Stimulated activated CD4-positive, alpha-beta T cell treated with anti-CD3 and anti-CD28 coated beads, Interleukin-12 subunit alpha, Interleukin-12 subunit beta, amount 100 ng/mL, for 48 hours (primary cell): ENCODE measurements around the gene F11.
"Not testable (repeated sequence)": the region's sequence is repeated elsewhere in the genome, so short reads cannot be mapped to it uniquely, and the experiment has no call there.

Experiments used
- DNase-seq, 3 donors: peaks; one replicate each; pipeline ENCODE4 v3.0.0-alpha.2; 2020; ENCODE audit warnings: low read depth in 2 of 3, low spot score in 1 of 3

The F11 gene

GRCh38 chr4:186249785-186250754, 15.9 kb upstream of the F11 start:
- no peak for DNase-seq

- no peak for DNase-seq
Measured at GRCh38 chr4:186250760-186251159, 15.2 kb upstream of the F11 start.

GRCh38 chr4:186255122-186255521, 10.9 kb upstream of the F11 start:
- DNase-seq = no peak

GRCh38 chr4:186258216-186258811, 7.7 kb upstream of the F11 start:
- DNase-seq = no peak

- no peak for DNase-seq
Measured at GRCh38 chr4:186260117-186260503, 5.9 kb upstream of the F11 start.

GRCh38 chr4:186260504-186261448, 5.2 kb upstream of the F11 start:
- DNase-seq = no peak

- DNase-seq = no peak
Measured at GRCh38 chr4:186264660-186265059, 1.3 kb upstream of the F11 start.

- DNase-seq = not testable (repeated sequence)
Measured at GRCh38 chr4:186265250-186265649, 739 bp upstream of the F11 start.

- DNase-seq = no peak
Measured at GRCh38 chr4:186266729-186267456, 904 bp downstream of the F11 start.

- DNase-seq = no peak
Measured at GRCh38 chr4:186271081-186271678, 5.2 kb downstream of the F11 start.

- DNase-seq = no peak
Measured at GRCh38 chr4:186272699-186273391, 6.9 kb downstream of the F11 start.

- not testable (repeated sequence) for DNase-seq
Measured at GRCh38 chr4:186273392-186273789, 7.4 kb downstream of the F11 start.

GRCh38 chr4:186283311-186283710, 17.3 kb downstream of the F11 start:
- DNase-seq = no peak

GRCh38 chr4:186285147-186285546, 19.2 kb downstream of the F11 start:
- no peak for DNase-seq

- DNase-seq = no peak
Measured at GRCh38 chr4:186286581-186286980, 20.6 kb downstream of the F11 start.

- no peak for DNase-seq
Measured at GRCh38 chr4:186291256-186291890, 25.4 kb downstream of the F11 start.

- DNase-seq = peak in 1 of 3 donors; percentile 9
Measured at GRCh38 chr4:186294160-186294559, 28.2 kb downstream of the F11 start.

- DNase-seq = no peak
Measured at GRCh38 chr4:186296481-186296880, 30.5 kb downstream of the F11 start.

- DNase-seq = peak in 1 of 3 donors; percentile 9
Measured at GRCh38 chr4:186297013-186297645, 31.1 kb downstream of the F11 start.
